ENCODE data around the gene MAP3K4. TPM values are rescaled to one million over a fixed set of nuclear protein-coding genes. Genes with fewer than 3 reads are reported as not detected.

MAP3K4 gene
- polyA plus RNA-seq, 3 donors, result 3.2 to 12.3 (median 3.5) TPM

DNA sequence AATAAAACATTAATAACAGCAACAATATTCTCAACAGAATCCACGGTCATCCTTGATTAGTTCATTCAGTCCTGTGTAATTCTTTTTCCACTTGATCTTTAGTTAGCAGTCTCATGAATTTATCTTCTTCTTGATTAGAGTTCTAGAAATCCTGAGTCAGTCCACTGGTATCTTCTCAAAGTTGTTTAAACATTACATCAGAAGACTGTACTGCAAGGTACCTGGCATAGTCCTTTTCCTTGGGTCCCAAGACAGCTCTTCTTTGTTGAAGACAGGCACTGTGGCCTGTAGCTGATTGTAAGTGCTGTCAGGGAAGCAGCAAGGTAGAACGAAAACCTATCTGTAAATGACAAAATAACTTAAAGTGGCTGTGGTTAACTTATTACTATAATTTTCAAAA lies 11.8 kb downstream of the MAP3K4 start:
- Histone ChIP-seq H3K4me2 (replicated peaks; ENCODE audit: extremely low read depth, low read length, poor library complexity, severe bottlenecking) (no peak overlapping the region), H3K4me1 (ENCODE audit: control insufficient read depth in 1 of 2, insufficient read depth in 2 of 2, low read length in 2 of 2) (peaks cover 7% of the 10 kb centered on the region in 2 donors), H3K27ac (ENCODE audit: low read depth in 1 of 2, low read length in 2 of 2) (no peak overlapping the region), H3K36me3 (replicated peaks in 1 of 2; ENCODE audit: control insufficient read depth in 1 of 2, insufficient read depth in 2 of 2, low read length in 2 of 2) (no peaks in the 10 kb centered on the region), H4K20me1 (ENCODE audit: insufficient read depth, low read length) (peaks cover 14% of the 10 kb centered on the region), H3K79me2 (ENCODE audit: insufficient read depth, low read length) (peaks cover 90% of the 10 kb centered on the region), H3K9me3 (replicated peaks in 1 of 2; ENCODE audit: control insufficient read depth in 1 of 2, insufficient read depth in 1 of 2, low read length in 2 of 2) (no peaks in the 10 kb centered on the region), H2AFZ (ENCODE audit: insufficient read depth, low read depth, low read length, poor library complexity, severe bottlenecking) (no peak overlapping the region), H3K4me3 (replicated peaks in 1 of 3; ENCODE audit: low read depth in 2 of 3, low read length in 3 of 3) (no peak overlapping the region), H3K9ac (ENCODE audit: insufficient read depth, low read length, poor library complexity, severe bottlenecking) (no peak overlapping the region), H3K27me3 (ENCODE audit: control insufficient read depth in 2 of 2, insufficient read depth in 2 of 2, low read length in 2 of 2) (no peaks in the 10 kb centered on the region)
- intact Hi-C loops (cut with micrococcal nuclease), result no loop called here
- H3K4me1 Mint-ChIP-seq, result peaks cover 11% of the 10 kb centered on the region
- H3K27me3 Mint-ChIP-seq (ENCODE audit: low read depth in 3 of 3), result no peaks in the 10 kb centered on the region
- no CpG with 5 or more reads among the region's 2 CpGs for WGBS (ENCODE audit: insufficient coverage)
- no peak overlapping the region for H3K27ac Mint-ChIP-seq
- TF ChIP-seq, protein P1, sequence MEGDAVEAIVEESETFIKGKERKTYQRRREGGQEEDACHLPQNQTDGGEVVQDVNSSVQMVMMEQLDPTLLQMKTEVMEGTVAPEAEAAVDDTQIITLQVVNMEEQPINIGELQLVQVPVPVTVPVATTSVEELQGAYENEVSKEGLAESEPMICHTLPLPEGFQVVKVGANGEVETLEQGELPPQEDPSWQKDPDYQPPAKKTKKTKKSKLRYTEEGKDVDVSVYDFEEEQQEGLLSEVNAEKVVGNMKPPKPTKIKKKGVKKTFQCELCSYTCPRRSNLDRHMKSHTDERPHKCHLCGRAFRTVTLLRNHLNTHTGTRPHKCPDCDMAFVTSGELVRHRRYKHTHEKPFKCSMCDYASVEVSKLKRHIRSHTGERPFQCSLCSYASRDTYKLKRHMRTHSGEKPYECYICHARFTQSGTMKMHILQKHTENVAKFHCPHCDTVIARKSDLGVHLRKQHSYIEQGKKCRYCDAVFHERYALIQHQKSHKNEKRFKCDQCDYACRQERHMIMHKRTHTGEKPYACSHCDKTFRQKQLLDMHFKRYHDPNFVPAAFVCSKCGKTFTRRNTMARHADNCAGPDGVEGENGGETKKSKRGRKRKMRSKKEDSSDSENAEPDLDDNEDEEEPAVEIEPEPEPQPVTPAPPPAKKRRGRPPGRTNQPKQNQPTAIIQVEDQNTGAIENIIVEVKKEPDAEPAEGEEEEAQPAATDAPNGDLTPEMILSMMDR (IDR thresholded peaks at IDR 0.05), result no peak
- no peaks in the 10 kb centered on the region for H3K9me3 Mint-ChIP-seq
- peaks cover 0 to 5% of the 10 kb centered on the region in 2 donors for H3K36me3 Mint-ChIP-seq
- H3K4me3 Mint-ChIP-seq, result no peak overlapping the region
- DNase-seq, result no peak

DNA sequence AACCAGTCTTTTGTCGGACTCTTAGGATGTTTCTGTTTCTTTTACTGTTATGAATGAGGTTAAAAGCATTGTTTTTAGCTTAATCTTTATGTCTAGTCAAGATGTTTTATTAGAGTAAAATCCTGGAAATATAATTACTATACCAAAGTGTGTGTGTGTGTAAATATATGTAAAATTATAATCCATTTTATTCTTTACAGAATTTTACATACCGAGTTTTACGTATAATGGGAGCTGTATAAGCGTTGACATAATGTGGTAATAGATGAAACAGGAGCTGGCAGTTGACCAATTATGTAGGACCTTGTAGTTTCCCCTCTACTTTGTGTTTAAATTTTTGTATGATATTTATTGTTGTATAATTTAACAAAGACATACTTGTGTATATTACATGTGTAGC lies 16.7 kb downstream of the MAP3K4 start:
- H3K9me3 Mint-ChIP-seq, result no peaks in the 10 kb centered on the region
- intact Hi-C loops (cut with micrococcal nuclease), result no loop called here
- H3K36me3 Mint-ChIP-seq, result peaks cover 4 to 5% of the 10 kb centered on the region in 2 donors
- Histone ChIP-seq H3K4me3 (replicated peaks in 1 of 3; ENCODE audit: low read depth in 2 of 3, low read length in 3 of 3) (no peak overlapping the region), H4K20me1 (ENCODE audit: insufficient read depth, low read length) (peaks cover 41% of the 10 kb centered on the region), H2AFZ (ENCODE audit: insufficient read depth, low read depth, low read length, poor library complexity, severe bottlenecking) (no peak overlapping the region), H3K27me3 (ENCODE audit: control insufficient read depth in 2 of 2, insufficient read depth in 2 of 2, low read length in 2 of 2) (no peaks in the 10 kb centered on the region), H3K4me2 (replicated peaks; ENCODE audit: extremely low read depth, low read length, poor library complexity, severe bottlenecking) (no peak overlapping the region), H3K9me3 (replicated peaks in 1 of 2; ENCODE audit: control insufficient read depth in 1 of 2, insufficient read depth in 1 of 2, low read length in 2 of 2) (no peaks in the 10 kb centered on the region), H3K9ac (ENCODE audit: insufficient read depth, low read length, poor library complexity, severe bottlenecking) (no peak overlapping the region), H3K27ac (ENCODE audit: low read depth in 1 of 2, low read length in 2 of 2) (no peak overlapping the region), H3K4me1 (ENCODE audit: control insufficient read depth in 1 of 2, insufficient read depth in 2 of 2, low read length in 2 of 2) (peaks cover 0 to under 1% of the 10 kb centered on the region in 2 donors), H3K36me3 (replicated peaks in 1 of 2; ENCODE audit: control insufficient read depth in 1 of 2, insufficient read depth in 2 of 2, low read length in 2 of 2) (no peaks in the 10 kb centered on the region), H3K79me2 (ENCODE audit: insufficient read depth, low read length) (peaks cover 85% of the 10 kb centered on the region)
- H3K27me3 Mint-ChIP-seq (ENCODE audit: low read depth in 3 of 3), result no peaks in the 10 kb centered on the region
- H3K4me1 Mint-ChIP-seq, result peaks cover 2% of the 10 kb centered on the region
- H3K4me3 Mint-ChIP-seq, result no peak overlapping the region
- TF ChIP-seq, protein P1 (IDR thresholded peaks at IDR 0.05), result no peak
- no CpG with 5 or more reads among the region's 4 CpGs for WGBS (ENCODE audit: insufficient coverage)
- no peak overlapping the region for H3K27ac Mint-ChIP-seq
- DNase-seq, result no peak

Measured in CD14-positive monocyte (primary cell).